NCI-H1436 (cell line): ENCODE data around the gene CFAP119.
"Not testable (repeated sequence)": the region's sequence is repeated elsewhere in the genome, so short reads cannot be mapped to it uniquely, and the experiment has no call there.

ENCODE experiments used
- DNase-seq: peaks from one replicate; lab custom pipeline; 2025; lab: John Stamatoyannopoulos, UW

CFAP119 gene

DNA sequence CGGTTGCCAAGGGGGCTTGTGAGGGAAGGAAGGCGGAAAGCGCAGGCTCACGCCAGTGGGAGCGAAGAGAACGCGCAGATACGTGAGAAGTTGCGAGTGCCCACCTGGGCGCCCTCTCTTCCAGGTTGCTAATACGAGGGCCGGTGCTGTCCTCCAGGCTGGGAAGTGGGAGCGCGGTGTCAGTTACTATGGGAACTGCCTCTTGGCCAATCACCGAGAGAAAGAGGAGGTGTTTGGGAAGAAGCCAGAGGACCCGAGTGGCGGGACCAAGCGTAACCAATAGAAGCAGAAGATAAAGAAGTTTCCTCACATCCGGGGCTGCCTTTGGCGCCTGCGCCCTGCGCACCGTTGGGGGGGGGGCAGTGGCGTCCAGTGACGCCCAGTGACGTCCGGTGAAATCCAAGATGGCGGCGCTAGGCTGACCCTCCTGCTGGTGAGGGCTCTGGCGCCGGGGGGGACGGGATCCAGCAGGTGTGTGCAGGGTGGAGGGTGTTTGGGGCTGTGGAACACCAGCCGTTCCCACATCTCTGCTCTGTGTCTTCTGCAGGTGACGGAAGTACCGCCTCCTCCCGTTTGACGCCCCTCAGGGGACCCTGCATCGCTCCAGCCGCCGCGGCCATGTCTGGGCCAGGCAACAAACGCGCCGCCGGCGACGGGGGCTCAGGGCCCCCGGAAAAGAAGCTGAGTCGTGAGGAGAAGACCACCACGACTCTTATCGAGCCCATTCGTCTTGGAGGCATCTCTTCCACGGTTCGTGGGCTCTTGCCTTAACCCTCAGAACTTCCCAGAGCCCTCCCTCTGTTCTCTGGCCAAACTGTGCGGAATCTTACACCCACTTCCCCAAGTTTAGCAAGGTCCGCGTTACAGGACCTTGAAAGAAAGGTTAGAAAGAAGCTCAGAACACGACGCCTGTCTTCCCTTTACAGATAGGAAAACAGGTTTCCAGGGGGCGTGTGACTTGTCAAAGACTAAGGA, at the start of gene CFAP119, which contains the start of gene RNF40:
CFAP119 (minus strand) TSS at position 135 of the 975 bp plus-strand sequence. CDS start 314 bp downstream, outside the sequence.
RNF40 (plus strand) TSS at position 395 of the 975 bp plus-strand sequence; CDS start at position 619, 224 bp downstream.
- DNase-seq: peak; percentile 96

- DNase-seq: not testable (repeated sequence)
Observed at GRCh38 chr16:30809675-30810074, 47.8 kb upstream of the CFAP119 start.

DNA sequence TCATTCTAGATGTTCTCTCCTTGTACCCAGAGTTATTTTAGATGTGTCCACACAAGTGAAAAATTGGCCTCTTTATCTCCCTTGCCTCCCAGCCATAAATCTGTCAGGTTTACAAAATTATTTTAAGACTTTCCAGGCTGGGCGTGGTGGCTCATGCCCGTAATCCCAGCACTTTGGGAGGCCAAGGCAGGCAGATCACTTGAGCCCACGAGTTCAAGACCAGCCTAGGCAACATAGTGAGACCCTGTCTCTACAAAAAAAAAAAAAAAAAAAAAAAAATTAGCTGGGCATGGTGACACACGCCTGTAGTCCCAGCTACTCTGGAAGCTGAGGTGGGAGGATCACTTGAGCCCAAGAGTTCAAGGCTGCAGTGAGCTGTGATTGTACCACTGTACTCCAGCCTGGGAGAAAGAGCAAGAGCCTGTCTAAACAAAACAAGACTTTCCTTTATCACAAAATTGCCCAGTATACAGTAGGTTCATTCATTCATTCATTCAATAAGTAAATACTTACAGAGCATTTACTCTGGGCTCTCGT, 47.1 kb upstream of the CFAP119 start:
- DNase-seq: not testable (repeated sequence)

DNA sequence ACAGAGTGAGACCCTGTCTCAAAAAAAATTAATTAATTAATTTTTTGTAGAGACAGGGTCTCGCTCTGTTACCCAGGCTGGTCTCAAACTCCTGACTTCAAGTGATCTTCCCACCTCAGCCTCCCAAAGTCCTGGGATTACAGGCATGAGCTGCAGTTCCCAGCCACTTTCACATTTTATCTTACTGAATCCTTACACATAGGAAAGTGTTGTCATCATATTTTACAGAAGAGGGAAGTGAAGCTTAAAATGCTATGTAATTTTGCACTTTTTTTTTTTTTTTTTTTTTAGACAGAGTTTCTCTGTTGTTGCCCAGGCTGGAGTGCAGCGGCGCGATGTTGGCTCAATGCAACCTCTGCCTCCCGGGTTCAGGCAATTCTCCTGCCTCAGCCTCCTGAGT, 46.3 kb upstream of the CFAP119 start:
- DNase-seq: no peak

GRCh38 chr16:30805370-30806169, 43.7 kb upstream of the CFAP119 start:
- peak; percentile 69 for DNase-seq

DNA sequence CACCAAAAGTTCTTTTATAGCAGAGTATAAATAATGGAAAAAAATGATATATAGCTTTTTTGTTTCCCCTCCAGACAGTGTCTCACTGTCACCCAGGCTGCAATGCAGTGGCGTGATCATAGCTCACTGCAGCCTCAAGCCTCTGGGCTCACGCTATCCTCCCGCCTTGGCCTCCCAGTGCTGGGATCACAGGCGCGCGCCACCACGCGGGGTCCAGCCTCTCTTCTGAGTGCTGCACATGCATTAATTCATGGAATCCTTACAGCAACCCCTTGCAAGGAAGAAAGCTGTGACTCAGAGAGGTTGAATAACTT, 43.2 kb upstream of the CFAP119 start:
- no peak for DNase-seq

DNA sequence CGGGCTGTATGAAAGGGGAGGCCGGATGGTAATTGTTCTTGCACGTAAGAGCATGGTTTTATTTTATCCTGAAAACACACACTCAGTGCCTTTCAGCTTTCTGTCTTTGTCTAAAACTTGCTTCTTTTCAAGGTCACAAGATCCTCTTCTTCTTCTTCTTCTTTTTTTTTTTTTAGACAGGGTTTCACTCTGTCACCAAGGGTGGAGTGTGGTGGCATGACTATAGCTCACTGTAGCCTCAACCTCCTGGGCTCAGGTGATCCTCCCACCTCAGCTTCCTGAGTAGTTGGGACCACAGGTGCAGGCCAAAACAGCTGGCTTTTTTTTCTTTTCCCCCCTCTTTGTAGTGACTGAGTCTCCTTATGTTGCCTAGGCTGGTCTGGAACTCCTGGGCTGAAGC, 41.1 kb upstream of the CFAP119 start:
- DNase-seq: no peak

DNA sequence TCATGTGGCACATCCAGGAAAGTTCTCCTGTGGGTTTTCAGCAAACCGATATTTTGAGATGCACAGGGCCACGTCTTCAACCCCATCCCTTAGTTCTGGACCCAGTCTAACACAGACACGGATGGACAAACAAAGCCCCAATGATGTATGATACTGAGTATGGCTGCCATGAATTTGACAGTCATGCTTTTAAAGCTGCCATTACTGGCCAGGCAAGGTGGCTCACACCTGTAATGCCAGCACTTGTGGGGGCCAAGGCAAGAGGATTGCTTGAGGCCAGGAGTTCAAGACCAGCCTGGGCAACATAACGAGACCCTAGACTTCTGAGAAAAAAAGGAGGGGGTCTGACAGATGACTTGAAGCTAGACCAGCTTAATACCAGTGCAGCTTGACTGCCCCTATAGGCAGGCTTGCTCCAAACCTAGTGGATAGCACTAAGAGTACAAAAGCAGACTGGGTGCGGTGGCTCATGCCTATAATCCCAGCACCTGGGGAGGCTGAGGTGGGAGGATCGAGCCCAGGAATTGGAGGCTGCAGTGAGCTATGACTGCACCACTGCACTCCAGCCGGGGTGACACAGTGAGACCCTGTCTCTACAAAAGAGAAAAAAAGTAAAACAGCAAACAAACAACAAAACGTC, 35.9 kb upstream of the CFAP119 start:
- DNase-seq: no peak

- no peak for DNase-seq
Observed at GRCh38 chr16:30794634-30795033, 32.8 kb upstream of the CFAP119 start.

DNA sequence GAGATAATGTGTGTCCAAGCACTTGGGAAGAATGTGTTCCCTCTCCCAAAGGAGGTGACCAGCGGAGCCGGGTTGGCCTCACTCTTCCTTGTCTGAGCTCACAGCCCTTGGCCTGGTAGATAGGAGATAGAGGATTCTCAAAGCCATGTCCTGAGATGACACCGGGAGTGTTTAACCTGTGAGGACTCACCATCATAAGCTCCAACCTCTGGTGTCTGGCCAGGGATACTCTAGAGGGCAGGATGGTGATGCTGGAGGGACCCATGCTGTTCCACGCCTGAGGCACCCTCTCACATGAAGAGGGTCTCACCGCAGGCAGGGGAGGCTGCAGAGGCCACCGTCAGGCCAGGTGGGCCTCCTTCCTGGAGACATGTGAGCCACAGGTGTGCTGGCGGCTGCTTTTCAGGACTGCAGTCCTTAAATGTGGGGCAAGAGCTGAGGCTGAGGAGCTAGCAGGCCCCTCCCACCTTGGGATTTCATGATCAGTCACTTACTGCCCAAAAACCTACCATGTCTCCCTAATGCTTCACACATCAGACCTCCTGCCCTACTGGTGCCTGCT, 31.7 kb upstream of the CFAP119 start:
- no peak for DNase-seq

GRCh38 chr16:30787613-30788378, 25.9 kb upstream of the CFAP119 start:
- no peak for DNase-seq

DNA sequence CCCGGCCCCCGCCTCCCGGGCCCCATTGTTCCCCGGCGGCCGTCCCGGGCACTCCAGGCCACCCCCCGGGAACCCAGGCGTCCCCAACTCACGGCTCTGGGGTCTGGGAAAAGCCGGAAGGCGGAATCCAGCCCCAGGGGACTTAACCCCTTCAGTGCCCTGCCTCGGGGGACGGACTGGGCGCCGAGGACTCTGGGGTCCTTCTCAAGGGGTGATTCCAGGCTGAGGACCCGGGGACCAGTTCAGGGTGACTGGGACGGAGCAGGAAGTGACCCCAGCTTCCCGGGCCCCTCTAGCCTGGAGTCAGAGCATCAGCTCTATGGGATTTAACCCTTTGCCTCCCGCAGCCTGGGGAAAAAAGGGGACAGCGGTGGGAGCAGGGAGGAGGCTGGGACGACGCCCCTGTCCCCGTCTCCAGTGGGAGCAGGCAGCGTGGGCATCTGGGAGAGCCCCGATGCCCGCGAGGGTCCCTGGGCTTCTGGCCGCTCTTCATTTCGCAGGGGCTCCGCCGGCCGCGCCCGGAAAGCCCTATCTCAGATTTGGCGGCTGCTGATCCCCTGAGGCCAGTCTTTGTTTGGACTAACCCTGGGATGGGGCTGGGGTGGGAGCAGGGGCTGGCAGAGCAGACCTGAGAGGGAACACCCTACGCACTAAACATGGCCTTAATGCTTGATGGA, 25.2 kb upstream of the CFAP119 start, which contains the start of gene ZNF629:
ZNF629 (minus strand) TSS at position 270 of the 677 bp plus-strand sequence. CDS start 2,723 bp downstream, outside the sequence.
- peak; percentile 67 for DNase-seq

- DNase-seq: no peak
Observed at GRCh38 chr16:30786115-30786935, 24.5 kb upstream of the CFAP119 start.

- no peak for DNase-seq
Observed at GRCh38 chr16:30785126-30786106, 23.6 kb upstream of the CFAP119 start.

- no peak for DNase-seq
Observed at GRCh38 chr16:30784215-30784614, 22.4 kb upstream of the CFAP119 start.

GRCh38 chr16:30783280-30784109, 21.6 kb upstream of the CFAP119 start:
- no peak for DNase-seq
